Breast epithelium (tissue), 3 donors: ENCODE results near the gene TXNDC2.

Experiments used
- CTCF ChIP-seq, 3 donors: fragments of 450-650 bp; IDR thresholded peaks; one replicate each; pipeline ENCODE4 v1.5.1; 2016 to 2017; ENCODE audit warnings: antibody characterized with exemption in 3 of 3, mild to moderate bottlenecking in 3 of 3, moderate library complexity in 3 of 3
- POLR2A ChIP-seq: fragments of 450-650 bp; IDR thresholded peaks from one replicate; pipeline ENCODE4 v1.6.1; 2016; ENCODE audit warnings: antibody characterized with exemption, mild to moderate bottlenecking, moderate library complexity
- POLR2AphosphoS5 ChIP-seq, 3 donors: sonication (generic); formaldehyde crosslinking; IDR thresholded peaks; one replicate each; pipeline ENCODE4 v1.6.1; 2017; ENCODE audit warnings: antibody characterized with exemption in 3 of 3

- TF ChIP-seq POLR2A (no peak), CTCF (IDR thresholded peaks at IDR 0.05) (no peak), POLR2AphosphoS5 (IDR thresholded peaks at IDR 0.05) (no peak)
These were observed 16.7 kb upstream of the TXNDC2 start for GRCh38 chr18:9868857-9869714.
